ENCODE measurements around the gene SPRR4. TPM values are rescaled to one million over a fixed set of nuclear protein-coding genes. Genes with fewer than 3 reads are reported as not detected.

Gene SPRR4
- total RNA-seq, 1 experiment from 2014 or later = not detected

DNA sequence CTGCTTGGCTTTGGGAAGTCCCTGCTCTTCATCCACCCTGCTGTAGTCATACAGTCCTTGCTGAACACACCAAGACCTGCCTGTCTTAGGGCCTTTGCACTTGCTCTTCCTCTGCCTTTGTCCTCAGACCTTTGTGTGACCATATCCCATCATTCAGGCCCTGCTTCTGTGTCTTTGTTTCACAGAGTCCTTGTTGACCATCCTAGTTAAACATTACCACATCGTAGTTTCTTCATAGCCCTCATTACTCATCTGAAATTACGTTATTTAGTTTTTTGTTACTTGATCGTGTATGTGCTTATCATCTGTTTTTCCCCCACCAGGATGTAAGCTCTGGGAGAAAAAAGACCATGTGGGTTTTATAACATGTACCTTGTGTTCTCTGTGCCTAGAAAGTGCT lies 41.8 kb upstream of the SPRR4 start:
- DNase-seq = peak in 1 of 2 experiments; percentile 54
- no peaks in the 10 kb centered on the region for H3K79me2 ChIP-seq (ENCODE audit: low read depth)
- H3K4me3 ChIP-seq = no peak overlapping the region
- no peaks in the 10 kb centered on the region for H4K20me1 ChIP-seq (ENCODE audit: insufficient read depth)
- POLR2A ChIA-PET (ENCODE audit: unreplicated experiment) = no interaction called here
- CTCF ChIA-PET = no interaction called here
- TF ChIP-seq, protein P1, sequence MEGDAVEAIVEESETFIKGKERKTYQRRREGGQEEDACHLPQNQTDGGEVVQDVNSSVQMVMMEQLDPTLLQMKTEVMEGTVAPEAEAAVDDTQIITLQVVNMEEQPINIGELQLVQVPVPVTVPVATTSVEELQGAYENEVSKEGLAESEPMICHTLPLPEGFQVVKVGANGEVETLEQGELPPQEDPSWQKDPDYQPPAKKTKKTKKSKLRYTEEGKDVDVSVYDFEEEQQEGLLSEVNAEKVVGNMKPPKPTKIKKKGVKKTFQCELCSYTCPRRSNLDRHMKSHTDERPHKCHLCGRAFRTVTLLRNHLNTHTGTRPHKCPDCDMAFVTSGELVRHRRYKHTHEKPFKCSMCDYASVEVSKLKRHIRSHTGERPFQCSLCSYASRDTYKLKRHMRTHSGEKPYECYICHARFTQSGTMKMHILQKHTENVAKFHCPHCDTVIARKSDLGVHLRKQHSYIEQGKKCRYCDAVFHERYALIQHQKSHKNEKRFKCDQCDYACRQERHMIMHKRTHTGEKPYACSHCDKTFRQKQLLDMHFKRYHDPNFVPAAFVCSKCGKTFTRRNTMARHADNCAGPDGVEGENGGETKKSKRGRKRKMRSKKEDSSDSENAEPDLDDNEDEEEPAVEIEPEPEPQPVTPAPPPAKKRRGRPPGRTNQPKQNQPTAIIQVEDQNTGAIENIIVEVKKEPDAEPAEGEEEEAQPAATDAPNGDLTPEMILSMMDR (conservative IDR thresholded peaks at IDR 0.05) = no peak
- TF ChIP-seq EZH2 (IDR thresholded peaks at IDR 0.05; ENCODE audit: low read depth) = no peak
- H3K9me3 ChIP-seq (ENCODE audit: insufficient read depth, low read depth) = 0 out of 2 replicates have a peak, but pooled peaks cover 7% of the 10 kb centered on the region
- intact Hi-C loops (cut with micrococcal nuclease; ENCODE audit: unreplicated experiment) = no loop called here
- peaks cover 5% of the 10 kb centered on the region for H3K4me1 ChIP-seq (replicated peaks; ENCODE audit: insufficient read depth)
- H3F3A ChIP-seq (ENCODE audit: insufficient read depth, low read depth) = 0 out of 2 replicates have a peak, but pooled peaks cover 6% of the 10 kb centered on the region
- no peaks in the 10 kb centered on the region for H3K36me3 ChIP-seq (ENCODE audit: low read depth)
- H3K9me2 ChIP-seq (ENCODE audit: insufficient read depth) = no peaks in the 10 kb centered on the region
- no peaks in the 10 kb centered on the region for H3K27me3 ChIP-seq (ENCODE audit: insufficient read depth, low read depth)
- H3K27ac ChIP-seq = no peak overlapping the region
- H3K4me2 ChIP-seq = no peak overlapping the region
- H2AFZ ChIP-seq = no peak overlapping the region
- no TSS peak for BruUV-seq (replicated peaks)

DNA sequence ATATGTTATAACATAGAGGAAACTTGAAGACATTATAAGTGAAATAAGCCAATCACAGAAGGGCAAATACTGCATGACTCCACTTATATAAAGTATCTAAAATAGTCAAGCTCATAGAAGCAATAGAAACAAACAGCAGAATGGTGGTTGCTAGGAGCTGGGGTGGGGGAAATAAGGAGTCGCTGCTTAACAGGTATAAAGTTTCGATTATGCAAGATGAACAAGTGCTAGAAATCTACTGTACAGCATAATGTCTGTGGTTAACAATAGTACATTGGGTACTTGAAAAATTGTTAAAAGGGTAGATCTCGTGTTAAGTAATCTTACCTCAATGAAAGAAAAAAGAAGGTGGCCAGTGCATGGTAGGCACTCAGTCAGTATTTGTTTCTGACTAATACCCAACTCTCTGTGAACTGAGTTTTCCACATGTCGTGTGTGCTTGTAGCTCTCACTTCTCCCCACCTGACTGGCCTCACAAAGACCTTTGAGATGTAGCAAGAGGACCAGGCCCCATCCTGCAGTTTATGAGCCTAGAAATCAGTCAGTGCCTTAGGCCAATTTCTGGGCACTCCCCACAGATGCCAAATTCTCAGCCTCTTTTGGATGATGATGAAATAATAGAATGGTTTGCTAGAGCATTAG lies 38.2 kb upstream of the SPRR4 start:
- POLR2A ChIA-PET (ENCODE audit: unreplicated experiment) = no interaction called here
- Histone ChIP-seq H3K27ac (peak overlapping the region; percentile 43; the same call in 1 of the 2 replicates), H3K4me1 (replicated peaks; ENCODE audit: insufficient read depth) (peaks cover 5% of the 10 kb centered on the region), H3K4me3 (no peak overlapping the region), H3K4me2 (no peak overlapping the region), H3K9me2 (ENCODE audit: insufficient read depth) (no peaks in the 10 kb centered on the region), H3K79me2 (ENCODE audit: low read depth) (no peaks in the 10 kb centered on the region), H2AFZ (no peak overlapping the region), H3K9me3 (ENCODE audit: insufficient read depth, low read depth) (no peaks in the 10 kb centered on the region), H3K27me3 (ENCODE audit: insufficient read depth, low read depth) (no peaks in the 10 kb centered on the region), H3F3A (ENCODE audit: insufficient read depth, low read depth) (0 out of 2 replicates have a peak, but pooled peaks cover 6% of the 10 kb centered on the region), H3K36me3 (ENCODE audit: low read depth) (no peaks in the 10 kb centered on the region), H4K20me1 (ENCODE audit: insufficient read depth) (no peaks in the 10 kb centered on the region)
- BruUV-seq (replicated peaks) = no TSS peak
- TF ChIP-seq EZH2 (IDR thresholded peaks at IDR 0.05; ENCODE audit: low read depth) = no peak
- TF ChIP-seq, protein P1 (conservative IDR thresholded peaks at IDR 0.05) = no peak
- CTCF ChIA-PET = no interaction called here
- intact Hi-C loops (cut with micrococcal nuclease; ENCODE audit: unreplicated experiment) = no loop called here
- DNase-seq = peak in 1 of 2 experiments; percentile 63

DNA sequence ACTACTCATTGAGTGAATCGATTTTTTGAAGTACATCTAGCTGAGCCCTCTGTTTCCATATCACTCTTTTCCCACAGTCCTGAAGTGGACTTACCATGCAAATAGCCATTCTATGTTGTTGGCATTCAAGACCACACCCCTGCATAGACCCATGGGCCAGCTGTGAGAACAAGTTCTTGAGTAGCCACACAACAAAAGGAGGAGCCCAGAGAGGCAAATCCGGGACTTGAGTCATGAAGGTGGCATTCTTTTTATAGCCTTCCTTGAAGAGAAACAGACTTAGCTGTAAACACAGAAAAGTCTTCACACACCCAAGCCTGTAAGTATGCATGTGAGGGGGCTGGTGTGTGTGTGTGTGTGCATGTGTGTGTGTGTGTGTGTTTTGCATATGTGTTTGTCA lies 37.3 kb upstream of the SPRR4 start:
- no TSS peak for BruUV-seq (replicated peaks)
- H3K79me2 ChIP-seq (ENCODE audit: low read depth) = no peaks in the 10 kb centered on the region
- H3K4me3 ChIP-seq = no peak overlapping the region
- no peak overlapping the region for H2AFZ ChIP-seq
- no peak overlapping the region for H3K27ac ChIP-seq
- no peaks in the 10 kb centered on the region for H3K9me3 ChIP-seq (ENCODE audit: insufficient read depth, low read depth)
- no peaks in the 10 kb centered on the region for H3K27me3 ChIP-seq (ENCODE audit: insufficient read depth, low read depth)
- H3K36me3 ChIP-seq (ENCODE audit: low read depth) = no peaks in the 10 kb centered on the region
- ChIA-PET CTCF (no interaction called here), POLR2A (ENCODE audit: unreplicated experiment) (no interaction called here)
- intact Hi-C loops (cut with micrococcal nuclease; ENCODE audit: unreplicated experiment) = no loop called here
- H3K9me2 ChIP-seq (ENCODE audit: insufficient read depth) = no peaks in the 10 kb centered on the region
- H4K20me1 ChIP-seq (ENCODE audit: insufficient read depth) = no peaks in the 10 kb centered on the region
- H3K4me1 ChIP-seq (replicated peaks; ENCODE audit: insufficient read depth) = peaks cover 5% of the 10 kb centered on the region
- no peak overlapping the region for H3K4me2 ChIP-seq
- TF ChIP-seq EZH2 (IDR thresholded peaks at IDR 0.05; ENCODE audit: low read depth) = no peak
- TF ChIP-seq, protein P1 (conservative IDR thresholded peaks at IDR 0.05) = no peak
- H3F3A ChIP-seq (ENCODE audit: insufficient read depth, low read depth) = 0 out of 2 replicates have a peak, but pooled peaks cover 6% of the 10 kb centered on the region
- DNase-seq = peak in 1 of 2 experiments; percentile 72

Data from PC-9 (cell line).